Type B pancreatic cell (in vitro differentiated cells): ENCODE measurements around the gene DDX17. TPM values are rescaled to one million over a fixed set of nuclear protein-coding genes. Genes with fewer than 3 reads are reported as not detected.

Experiments
- DNase-seq: peaks from one replicate; pipeline ENCODE4 v3.0.0; 2021; ENCODE audit warnings: mixed read lengths; ENCODE audit not compliant: unreplicated experiment; ENCODE audit errors: extremely low spot score
- H3K27ac Mint-ChIP-seq: 2 replicates; pipeline ENCODE4 v1.8.0; 2021; ENCODE audit warnings: mild to moderate bottlenecking, mixed read lengths
- H3K27me3 Mint-ChIP-seq: 2 replicates; pipeline ENCODE4 v1.8.0; 2021; ENCODE audit warnings: mixed read lengths
- H3K36me3 Mint-ChIP-seq: 2 replicates; pipeline ENCODE4 v1.8.0; 2021; ENCODE audit warnings: mixed read lengths
- H3K4me1 Mint-ChIP-seq: one replicate; pipeline ENCODE4 v1.8.0; 2021; ENCODE audit warnings: mixed read lengths; ENCODE audit not compliant: unreplicated experiment
- H3K4me3 Mint-ChIP-seq: 2 replicates; pipeline ENCODE4 v1.8.0; 2021; ENCODE audit warnings: mild to moderate bottlenecking, mixed read lengths
- H3K9me3 Mint-ChIP-seq: 2 replicates; pipeline ENCODE4 v1.8.0; 2021; ENCODE audit warnings: mixed read lengths
- long read RNA-seq: library from polyadenylated mRNA; unstranded; transcript quantifications from one replicate; pipeline ENCODE4 v2.0.0, GENCODE V29; 2020
- total RNA-seq: library from RNA; stranded (reverse); gene quantifications from 2 replicates; pipeline ENCODE4 v1.2.1, GENCODE V29; 2021; ENCODE audit warnings: low replicate concordance
- TF ChIP-seq, protein P1 (sequence below): fragments of 200-600 bp; sonication (generic); conservative IDR thresholded peaks from 2 replicates; pipeline ENCODE4 v1.5.0; 2021; ENCODE audit warnings: antibody characterized with exemption, mild to moderate bottlenecking

The DDX17 gene
- total RNA-seq = 377 and 531 TPM in 2 replicates
- long read RNA-seq, full-length matches to known transcripts = 11 of 239 reads
- long read RNA-seq, partial matches to known transcripts = 66 of 239 reads
- long read RNA-seq, other reads (novel, unspliced or antisense) = 162 of 239 reads

GRCh38 chr22:38506118-38506962, at the start of gene DDX17:
Gene DDX17 (minus strand): TSS chr22:38506311.
- Mint-ChIP-seq H3K4me1 (peaks cover 30% of the 10 kb centered on the region), H3K9me3 (peaks cover 4% of the 10 kb centered on the region), H3K36me3 (peaks cover 43% of the 10 kb centered on the region), H3K4me3 (peak within 1 kb of the TSS; percentile 99), H3K27ac (peak within 1 kb of the TSS; percentile 100), H3K27me3 (peaks cover 7% of the 10 kb centered on the region)
- peak; percentile 95 for DNase-seq
- TF ChIP-seq, protein P1, sequence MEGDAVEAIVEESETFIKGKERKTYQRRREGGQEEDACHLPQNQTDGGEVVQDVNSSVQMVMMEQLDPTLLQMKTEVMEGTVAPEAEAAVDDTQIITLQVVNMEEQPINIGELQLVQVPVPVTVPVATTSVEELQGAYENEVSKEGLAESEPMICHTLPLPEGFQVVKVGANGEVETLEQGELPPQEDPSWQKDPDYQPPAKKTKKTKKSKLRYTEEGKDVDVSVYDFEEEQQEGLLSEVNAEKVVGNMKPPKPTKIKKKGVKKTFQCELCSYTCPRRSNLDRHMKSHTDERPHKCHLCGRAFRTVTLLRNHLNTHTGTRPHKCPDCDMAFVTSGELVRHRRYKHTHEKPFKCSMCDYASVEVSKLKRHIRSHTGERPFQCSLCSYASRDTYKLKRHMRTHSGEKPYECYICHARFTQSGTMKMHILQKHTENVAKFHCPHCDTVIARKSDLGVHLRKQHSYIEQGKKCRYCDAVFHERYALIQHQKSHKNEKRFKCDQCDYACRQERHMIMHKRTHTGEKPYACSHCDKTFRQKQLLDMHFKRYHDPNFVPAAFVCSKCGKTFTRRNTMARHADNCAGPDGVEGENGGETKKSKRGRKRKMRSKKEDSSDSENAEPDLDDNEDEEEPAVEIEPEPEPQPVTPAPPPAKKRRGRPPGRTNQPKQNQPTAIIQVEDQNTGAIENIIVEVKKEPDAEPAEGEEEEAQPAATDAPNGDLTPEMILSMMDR = no peak

GRCh38 chr22:38554281-38554680, 48.2 kb upstream of the DDX17 start:
- DNase-seq = no peak
- Mint-ChIP-seq H3K4me1 (no peaks in the 10 kb centered on the region), H3K4me3 (no peak overlapping the region), H3K9me3 (no peaks in the 10 kb centered on the region), H3K27ac (no peak overlapping the region), H3K27me3 (no peaks in the 10 kb centered on the region), H3K36me3 (no peaks in the 10 kb centered on the region)
- TF ChIP-seq, protein P1 = no peak

DNA sequence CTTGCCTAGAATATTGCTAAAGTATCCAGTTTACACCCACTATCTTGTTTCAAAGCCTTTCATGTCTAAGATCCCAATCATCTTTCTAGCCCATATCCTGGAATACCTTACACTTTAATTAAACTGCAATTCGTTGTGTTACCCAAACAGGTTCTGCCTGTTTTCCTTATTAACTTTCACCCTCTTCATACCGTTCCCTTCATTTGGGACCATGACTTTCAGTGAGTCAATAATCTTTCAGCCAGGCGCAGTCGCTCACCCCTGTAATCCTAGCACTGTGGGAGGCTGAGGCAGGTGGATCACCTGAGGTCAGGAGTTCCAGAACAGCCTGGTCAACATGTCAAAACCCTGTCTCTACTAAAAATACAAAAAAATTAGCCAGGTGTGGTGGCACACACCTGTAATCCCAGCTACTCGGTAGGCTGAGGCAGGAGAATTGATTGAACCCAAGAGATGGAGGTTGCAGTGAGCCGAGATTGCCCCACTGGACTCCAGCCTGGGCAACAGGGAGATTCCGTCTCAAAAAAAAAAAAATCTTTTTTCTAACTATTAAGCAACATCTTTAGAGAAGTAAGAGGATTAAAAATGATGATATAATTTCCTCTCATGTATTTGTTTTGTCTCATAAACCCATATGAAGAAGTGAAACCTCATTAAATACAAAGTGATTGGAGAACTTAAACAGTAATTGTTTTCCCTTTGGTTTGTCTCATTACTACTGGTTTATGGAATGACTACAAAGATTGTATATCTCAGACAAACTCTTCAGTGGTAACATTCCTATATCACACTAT, 43.2 kb upstream of the DDX17 start:
- Mint-ChIP-seq H3K27me3 (no peaks in the 10 kb centered on the region), H3K4me1 (peaks cover 5% of the 10 kb centered on the region), H3K27ac (peak overlapping the region; percentile 10), H3K4me3 (no peak overlapping the region), H3K36me3 (no peaks in the 10 kb centered on the region), H3K9me3 (no peaks in the 10 kb centered on the region)
- TF ChIP-seq, protein P1 = no peak
- DNase-seq = no peak

GRCh38 chr22:38540701-38541100, 34.6 kb upstream of the DDX17 start:
- H3K27ac Mint-ChIP-seq = no peak overlapping the region
- H3K9me3 Mint-ChIP-seq = peaks cover 4% of the 10 kb centered on the region
- no peak overlapping the region for H3K4me3 Mint-ChIP-seq
- H3K27me3 Mint-ChIP-seq = no peaks in the 10 kb centered on the region
- DNase-seq = no peak
- H3K36me3 Mint-ChIP-seq = peaks cover 8% of the 10 kb centered on the region
- H3K4me1 Mint-ChIP-seq = no peaks in the 10 kb centered on the region
- TF ChIP-seq, protein P1 = no peak

DNA sequence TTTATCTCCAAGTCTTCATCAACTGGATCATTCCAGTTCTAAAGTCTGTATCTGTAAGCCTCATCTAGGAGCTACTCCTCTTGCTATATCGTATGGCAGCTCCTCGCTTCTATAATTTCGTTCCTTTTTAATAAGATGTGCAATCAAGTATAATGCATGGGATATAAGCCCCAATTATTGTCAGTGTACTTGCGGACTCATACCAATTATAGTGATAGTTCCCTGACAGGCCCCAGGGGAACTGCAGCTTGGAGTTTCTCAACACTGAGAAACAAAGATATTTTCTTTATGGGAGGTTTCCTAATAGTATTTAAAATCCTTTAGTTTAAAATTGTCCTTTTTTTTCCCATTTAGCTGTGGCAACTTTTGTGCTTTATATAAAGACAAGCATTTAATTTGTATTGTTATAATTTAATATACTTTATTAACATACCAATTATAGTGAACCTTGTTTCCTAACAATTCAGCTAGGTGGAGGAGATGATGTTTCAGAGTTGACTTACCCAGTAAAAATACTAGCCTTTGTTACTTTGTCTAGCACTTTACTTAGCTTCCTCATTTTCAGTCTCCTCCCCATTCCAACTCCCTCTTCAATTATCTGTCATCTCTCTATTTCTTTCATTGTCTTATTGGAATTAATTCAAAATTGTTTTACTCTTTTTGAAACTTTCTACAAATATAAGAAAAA, 25.3 kb upstream of the DDX17 start:
- H3K27me3 Mint-ChIP-seq = no peaks in the 10 kb centered on the region
- no peaks in the 10 kb centered on the region for H3K36me3 Mint-ChIP-seq
- no peak overlapping the region for H3K27ac Mint-ChIP-seq

More for the DNA sequence above, 25.3 kb upstream of the DDX17 start:
- TF ChIP-seq, protein P1 = no peak
- Mint-ChIP-seq H3K4me1 (no peaks in the 10 kb centered on the region), H3K4me3 (no peak overlapping the region), H3K9me3 (no peaks in the 10 kb centered on the region)
- no peak for DNase-seq
